PC-3 (cell line): ENCODE data around the gene FLNC. TPM values are rescaled to one million over a fixed set of nuclear protein-coding genes. Genes with fewer than 3 reads are reported as not detected.

ENCODE experiments used
- ATAC-seq: fragments of 200-7000 bp; cut with Tn5 transposase; 2 replicates; pipeline ENCODE4 v1.9.1; 2020; ENCODE audit warnings: mild to moderate bottlenecking, moderate library complexity
- BruUV-seq: library from RNA; stranded (reverse); fragments of 400-500 nt; replicated peaks from 2 replicates; lab custom pipeline; 2021; lab: Mats Ljungman, UMichigan
- CTCF ChIA-PET: fragments of 300-600 bp; sonication (Branson Sonifier 250); formaldehyde crosslinking; loops from one replicate; lab custom pipeline; 2022; ENCODE audit warnings: antibody characterized with exemption; lab: Charles Lee
- POLR2A ChIA-PET: fragments of 300-600 bp; sonication (Branson Sonifier 250); formaldehyde crosslinking; loops from one replicate; lab custom pipeline; 2022; ENCODE audit warnings: antibody characterized with exemption; ENCODE audit not compliant: unreplicated experiment; lab: Charles Lee
- DNase-seq: peaks from one replicate; pipeline ENCODE4 v3.0.0-alpha.2; 2015
- H2AFZ ChIP-seq: fragments of 300-600 bp; sonication (generic); 2 replicates; pipeline ENCODE4 v1.6.0; 2016; ENCODE audit warnings: antibody characterized with exemption, low read length
- H3F3A ChIP-seq: fragments of 300-600 bp; sonication (generic); one replicate; pipeline ENCODE4 v1.6.0; 2017; ENCODE audit warnings: antibody characterized with exemption, low read length, control low read depth, mild to moderate bottlenecking; ENCODE audit not compliant: unreplicated experiment
- H3K27ac ChIP-seq: fragments of 300-600 bp; sonication (generic); 2 replicates; pipeline ENCODE4 v1.5.1; 2016; ENCODE audit warnings: mild to moderate bottlenecking, low read length
- H3K27me3 ChIP-seq: fragments of 300-600 bp; sonication (generic); 2 replicates; pipeline ENCODE4 v1.6.1; 2016; ENCODE audit warnings: low read length, mixed read lengths
- H3K36me3 ChIP-seq: fragments of 300-600 bp; sonication (generic); 2 replicates; pipeline ENCODE4 v1.6.1; 2016; ENCODE audit warnings: low read depth, mixed run types, low read length, mixed read lengths
- H3K4me1 ChIP-seq: fragments of 300-600 bp; sonication (generic); 2 replicates; pipeline ENCODE4 v1.5.1; 2016; ENCODE audit warnings: low read length; ENCODE audit not compliant: insufficient read depth
- H3K4me2 ChIP-seq: fragments of 300-600 bp; sonication (generic); 2 replicates; pipeline ENCODE4 v1.6.0; 2016; ENCODE audit warnings: low read length
- H3K4me3 ChIP-seq: fragments of 300-600 bp; sonication (generic); 2 replicates; pipeline ENCODE4 v1.5.1; 2016; ENCODE audit warnings: mild to moderate bottlenecking, low read length, mixed read lengths
- H3K79me2 ChIP-seq: fragments of 300-600 bp; sonication (generic); 2 replicates; pipeline ENCODE4 v1.6.1; 2017; ENCODE audit warnings: low read length, mixed read lengths
- H3K9ac ChIP-seq: fragments of 300-600 bp; sonication (generic); 2 replicates; pipeline ENCODE4 v1.6.0; 2016; ENCODE audit warnings: mild to moderate bottlenecking, low read length
- H3K9me2 ChIP-seq: fragments of 300-600 bp; sonication (generic); replicated peaks from 2 replicates; pipeline ENCODE4 v1.6.1; 2016; ENCODE audit warnings: mixed run types, low read length, mixed read lengths
- H3K9me3 ChIP-seq: fragments of 300-600 bp; sonication (generic); 2 replicates; pipeline ENCODE4 v1.6.1; 2016; ENCODE audit warnings: low read length, mixed read lengths
- H4K20me1 ChIP-seq: fragments of 300-600 bp; sonication (generic); 2 replicates; pipeline ENCODE4 v1.6.1; 2016; ENCODE audit warnings: low read length, mixed read lengths
- EZH2 ChIP-seq: fragments of 300-600 bp; sonication (generic); IDR thresholded peaks from one replicate; pipeline ENCODE4 v1.6.1; 2017; ENCODE audit warnings: antibody characterized with exemption, mild to moderate bottlenecking, low read length; ENCODE audit not compliant: unreplicated experiment
- EZH2phosphoT487 ChIP-seq: fragments of 300-600 bp; sonication (generic); IDR thresholded peaks from 2 replicates; pipeline ENCODE4 v1.6.1; 2018; ENCODE audit warnings: mild to moderate bottlenecking, antibody characterized with exemption, low read length, borderline replicate concordance
- intact Hi-C: fragments of 100-400 bp; cut with micrococcal nuclease; formaldehyde crosslinking; loops from 2 replicates; pipeline ENCODE4 v1.9.0; 2023
- total RNA-seq: library from RNA; depleted of rRNA; stranded (reverse); fragments of >200 nt; gene quantifications from 2 replicates; pipeline ENCODE4 v1.2.3, GENCODE V29; 2014
- TF ChIP-seq, protein P1 (sequence below): fragments of 300-600 bp; sonication (generic); conservative IDR thresholded peaks from 2 replicates; pipeline ENCODE4 v1.5.1; 2017; ENCODE audit warnings: antibody characterized with exemption, low read depth, mild to moderate bottlenecking, low read length

Gene FLNC
- total RNA-seq, 1 experiment from 2014 or later = 88.7 TPM

DNA sequence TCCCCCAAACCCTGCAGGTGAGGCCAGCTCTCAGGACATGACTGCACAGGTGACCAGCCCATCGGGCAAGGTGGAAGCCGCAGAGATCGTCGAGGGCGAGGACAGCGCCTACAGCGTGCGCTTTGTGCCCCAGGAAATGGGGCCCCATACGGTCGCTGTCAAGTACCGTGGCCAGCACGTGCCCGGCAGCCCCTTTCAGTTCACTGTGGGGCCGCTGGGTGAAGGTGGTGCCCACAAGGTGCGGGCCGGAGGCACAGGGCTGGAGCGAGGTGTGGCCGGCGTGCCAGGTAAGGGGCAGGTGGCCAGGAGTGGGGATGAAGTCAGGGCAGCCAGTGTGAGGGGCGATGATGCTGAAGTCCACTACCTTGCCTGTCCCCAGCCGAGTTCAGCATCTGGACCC is 24.2 kb downstream of the FLNC start:
- Histone ChIP-seq H4K20me1 (no peaks in the 10 kb centered on the region), H3K9ac (no peak overlapping the region), H3K4me3 (no peak overlapping the region), H2AFZ (no peak overlapping the region), H3K36me3 (no peaks in the 10 kb centered on the region; the same call in 1 of the 2 replicates), H3K4me1 (no peaks in the 10 kb centered on the region), H3K27ac (no peak overlapping the region), H3K79me2 (no peaks in the 10 kb centered on the region), H3K27me3 (no peaks in the 10 kb centered on the region), H3F3A (no peaks in the 10 kb centered on the region), H3K4me2 (no peak overlapping the region), H3K9me3 (no peaks in the 10 kb centered on the region), H3K9me2 (no peaks in the 10 kb centered on the region)
- intact Hi-C loops = no loop called here
- no peak for DNase-seq
- ChIA-PET POLR2A (no interaction called here), CTCF (no interaction called here)
- ATAC-seq = no peak
- BruUV-seq = no TSS peak
- TF ChIP-seq EZH2 = no peak
- TF ChIP-seq, protein P1, sequence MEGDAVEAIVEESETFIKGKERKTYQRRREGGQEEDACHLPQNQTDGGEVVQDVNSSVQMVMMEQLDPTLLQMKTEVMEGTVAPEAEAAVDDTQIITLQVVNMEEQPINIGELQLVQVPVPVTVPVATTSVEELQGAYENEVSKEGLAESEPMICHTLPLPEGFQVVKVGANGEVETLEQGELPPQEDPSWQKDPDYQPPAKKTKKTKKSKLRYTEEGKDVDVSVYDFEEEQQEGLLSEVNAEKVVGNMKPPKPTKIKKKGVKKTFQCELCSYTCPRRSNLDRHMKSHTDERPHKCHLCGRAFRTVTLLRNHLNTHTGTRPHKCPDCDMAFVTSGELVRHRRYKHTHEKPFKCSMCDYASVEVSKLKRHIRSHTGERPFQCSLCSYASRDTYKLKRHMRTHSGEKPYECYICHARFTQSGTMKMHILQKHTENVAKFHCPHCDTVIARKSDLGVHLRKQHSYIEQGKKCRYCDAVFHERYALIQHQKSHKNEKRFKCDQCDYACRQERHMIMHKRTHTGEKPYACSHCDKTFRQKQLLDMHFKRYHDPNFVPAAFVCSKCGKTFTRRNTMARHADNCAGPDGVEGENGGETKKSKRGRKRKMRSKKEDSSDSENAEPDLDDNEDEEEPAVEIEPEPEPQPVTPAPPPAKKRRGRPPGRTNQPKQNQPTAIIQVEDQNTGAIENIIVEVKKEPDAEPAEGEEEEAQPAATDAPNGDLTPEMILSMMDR = no peak
- no peak for TF ChIP-seq EZH2phosphoT487

DNA sequence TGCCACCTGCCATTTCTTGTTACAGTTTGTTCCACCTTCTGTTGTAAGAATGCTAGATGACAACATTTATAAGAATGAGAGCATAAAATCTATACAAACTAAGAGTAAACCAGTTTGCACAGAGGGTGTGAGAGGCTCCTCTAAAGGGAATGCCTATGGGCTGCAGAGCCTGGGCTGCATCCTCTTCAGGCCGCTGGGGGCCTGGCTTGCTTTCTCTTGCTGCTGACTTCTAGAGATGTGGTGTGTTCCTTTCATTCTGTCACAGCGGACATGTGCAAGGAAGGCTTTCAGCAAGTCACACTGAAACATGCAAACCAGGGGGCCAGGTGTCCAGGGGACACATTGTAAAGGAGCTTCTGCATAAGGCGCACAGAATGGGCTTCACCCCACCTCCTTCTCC is 25.4 kb downstream of the FLNC start:
- TF ChIP-seq EZH2 (no peak), EZH2phosphoT487 (no peak)
- TF ChIP-seq, protein P1 = no peak
- no peaks in the 10 kb centered on the region for H3K4me1 ChIP-seq
- DNase-seq (no peak), ATAC-seq (no peak)
- no peaks in the 10 kb centered on the region for H4K20me1 ChIP-seq
- H3K9ac ChIP-seq = no peak overlapping the region
- no peak overlapping the region for H3K27ac ChIP-seq
- no peaks in the 10 kb centered on the region; the same call in 1 of the 2 replicates for H3K36me3 ChIP-seq
- H3K4me3 ChIP-seq = no peak overlapping the region
- intact Hi-C loops = no loop called here
- CTCF ChIA-PET = no interaction called here
- H3K9me2 ChIP-seq = no peaks in the 10 kb centered on the region
- H3K79me2 ChIP-seq = no peaks in the 10 kb centered on the region
- POLR2A ChIA-PET = no interaction called here
- no peaks in the 10 kb centered on the region for H3K9me3 ChIP-seq
- no peaks in the 10 kb centered on the region for H3F3A ChIP-seq
- H3K4me2 ChIP-seq = no peak overlapping the region
- BruUV-seq = no TSS peak
- H3K27me3 ChIP-seq = no peaks in the 10 kb centered on the region
- no peak overlapping the region for H2AFZ ChIP-seq

DNA sequence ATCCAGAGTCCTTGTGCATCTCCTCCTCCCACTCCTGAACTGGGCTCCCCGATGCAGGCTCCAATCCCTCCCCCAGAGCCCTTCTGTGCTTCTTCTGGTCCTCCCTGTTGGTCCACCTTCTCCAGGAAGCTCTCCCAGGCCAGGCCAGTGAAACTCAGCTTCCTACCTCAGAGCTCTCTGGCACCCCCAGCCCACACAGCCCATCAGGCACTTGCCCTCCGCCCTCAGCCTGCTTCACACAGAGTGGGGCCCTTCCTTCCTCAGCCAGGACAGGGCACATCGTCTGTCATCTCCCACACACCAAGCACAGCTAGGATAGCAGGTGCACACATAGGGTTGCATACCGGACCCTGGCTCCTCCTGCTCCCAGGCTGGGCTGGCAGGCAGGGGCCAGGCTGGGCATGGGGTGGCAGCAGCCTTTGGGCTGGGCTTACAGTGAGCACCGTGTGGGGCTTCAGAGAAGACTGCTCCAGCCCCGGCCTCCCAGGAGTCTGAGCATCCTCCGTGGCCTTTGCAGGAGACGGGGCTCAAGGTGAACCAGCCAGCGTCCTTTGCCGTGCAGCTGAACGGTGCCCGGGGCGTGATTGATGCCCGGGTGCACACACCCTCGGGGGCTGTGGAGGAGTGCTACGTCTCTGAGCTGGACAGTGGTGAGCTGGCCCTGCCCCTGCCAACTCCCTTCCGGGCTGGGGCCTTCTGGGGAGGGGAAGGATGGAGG is 26.0 kb downstream of the FLNC start:
- Histone ChIP-seq H3F3A (no peaks in the 10 kb centered on the region), H3K4me2 (no peak overlapping the region), H3K4me3 (no peak overlapping the region), H3K27me3 (no peaks in the 10 kb centered on the region), H3K9me2 (no peaks in the 10 kb centered on the region), H3K27ac (no peak overlapping the region), H2AFZ (no peak overlapping the region), H3K4me1 (no peaks in the 10 kb centered on the region), H3K9ac (no peak overlapping the region), H3K9me3 (no peaks in the 10 kb centered on the region), H4K20me1 (no peaks in the 10 kb centered on the region), H3K36me3 (no peaks in the 10 kb centered on the region; the same call in 1 of the 2 replicates), H3K79me2 (no peaks in the 10 kb centered on the region)
- DNase-seq (no peak), ATAC-seq (no peak)
- no TSS peak for BruUV-seq
- CTCF ChIA-PET = no interaction called here
- intact Hi-C loops = no loop called here
- TF ChIP-seq, protein P1 = no peak
- no peak for TF ChIP-seq EZH2
- POLR2A ChIA-PET = interaction anchor here (0.5 kb wide), 1 partner anchor 174 kb away, joined by 3 read pairs; no protein-coding TSS in a partner anchor
